Measurements from ENCODE around the gene NR2F1-AS1. TPM values are rescaled to one million over a fixed set of nuclear protein-coding genes. Genes with fewer than 3 reads are reported as not detected.

NR2F1-AS1 gene
- total and polyA plus RNA-seq, 2 donors (not counting 1 experiment from before 2014, with no cell fraction given): not detected

DNA sequence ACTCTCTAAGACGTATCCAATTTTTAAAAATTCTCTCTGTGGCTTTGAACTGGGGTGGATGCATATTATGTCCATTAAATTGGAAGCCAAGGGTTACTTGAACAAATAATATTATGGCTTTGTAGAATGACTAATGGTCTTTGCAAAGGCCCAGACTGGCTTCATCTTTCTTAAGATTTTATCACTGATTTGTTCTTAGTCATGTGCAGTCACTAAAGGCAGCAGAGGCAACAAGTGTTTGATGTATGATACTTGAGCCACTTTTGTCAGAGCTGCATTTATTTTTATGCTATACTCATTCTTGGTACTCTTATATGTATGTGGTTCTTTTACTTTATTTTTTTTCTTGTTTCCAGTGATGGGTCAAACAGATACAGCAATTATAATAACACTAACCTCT is 152.2 kb downstream of the NR2F1-AS1 start:
- H3K27me3 ChIP-seq (replicated peaks in 1 of 4; ENCODE audit: control extremely low read depth in 1 of 4, control insufficient read depth in 3 of 4, insufficient read depth in 4 of 4, low read length in 3 of 4): no peaks in the 10 kb centered on the region
- no peaks in the 10 kb centered on the region for H3K79me2 ChIP-seq (ENCODE audit: control insufficient read depth, insufficient read depth, low read length)
- Mint-ChIP-seq H3K4me1 (no peaks in the 10 kb centered on the region), H3K27me3 (peaks cover 3% of the 10 kb centered on the region), H3K27ac (no peak overlapping the region), H3K9me3 (ENCODE audit: insufficient read depth) (no peaks in the 10 kb centered on the region), H3K4me3 (no peak overlapping the region)
- H2AFZ ChIP-seq (ENCODE audit: insufficient read depth, low read depth, low read length, poor library complexity, severe bottlenecking): no peak overlapping the region
- no CpG with 5 or more reads among the region's 1 CpG for WGBS (ENCODE audit: insufficient coverage)
- no peak overlapping the region for H3K9ac ChIP-seq (ENCODE audit: low read length)
- no peak for TF ChIP-seq EZH2 (IDR thresholded peaks at IDR 0.05; ENCODE audit: borderline replicate concordance, insufficient read depth, low read depth, low read length, poor library complexity, severe bottlenecking)
- TF ChIP-seq, protein P1, sequence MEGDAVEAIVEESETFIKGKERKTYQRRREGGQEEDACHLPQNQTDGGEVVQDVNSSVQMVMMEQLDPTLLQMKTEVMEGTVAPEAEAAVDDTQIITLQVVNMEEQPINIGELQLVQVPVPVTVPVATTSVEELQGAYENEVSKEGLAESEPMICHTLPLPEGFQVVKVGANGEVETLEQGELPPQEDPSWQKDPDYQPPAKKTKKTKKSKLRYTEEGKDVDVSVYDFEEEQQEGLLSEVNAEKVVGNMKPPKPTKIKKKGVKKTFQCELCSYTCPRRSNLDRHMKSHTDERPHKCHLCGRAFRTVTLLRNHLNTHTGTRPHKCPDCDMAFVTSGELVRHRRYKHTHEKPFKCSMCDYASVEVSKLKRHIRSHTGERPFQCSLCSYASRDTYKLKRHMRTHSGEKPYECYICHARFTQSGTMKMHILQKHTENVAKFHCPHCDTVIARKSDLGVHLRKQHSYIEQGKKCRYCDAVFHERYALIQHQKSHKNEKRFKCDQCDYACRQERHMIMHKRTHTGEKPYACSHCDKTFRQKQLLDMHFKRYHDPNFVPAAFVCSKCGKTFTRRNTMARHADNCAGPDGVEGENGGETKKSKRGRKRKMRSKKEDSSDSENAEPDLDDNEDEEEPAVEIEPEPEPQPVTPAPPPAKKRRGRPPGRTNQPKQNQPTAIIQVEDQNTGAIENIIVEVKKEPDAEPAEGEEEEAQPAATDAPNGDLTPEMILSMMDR (IDR thresholded peaks at IDR 0.05): no peak
- no peak for ATAC-seq (ENCODE audit: low read depth)
- no peak for DNase-seq
- H3K36me3 ChIP-seq (replicated peaks in 1 of 2; ENCODE audit: control extremely low read depth in 1 of 2, control insufficient read depth in 1 of 2, extremely low read depth in 1 of 2, insufficient read depth in 2 of 2, low read length in 1 of 2): no peaks in the 10 kb centered on the region
- H3K9me3 ChIP-seq (ENCODE audit: control extremely low read depth in 1 of 3, control insufficient read depth in 2 of 3, insufficient read depth in 1 of 3, low read length in 2 of 3): no peaks in the 10 kb centered on the region
- H3K4me1 ChIP-seq (ENCODE audit: control insufficient read depth in 2 of 2, insufficient read depth in 2 of 2, low read length in 2 of 2): no peaks in the 10 kb centered on the region
- no peak overlapping the region for H3K4me3 ChIP-seq (ENCODE audit: control extremely low read depth in 1 of 5, extremely low read depth in 1 of 5, insufficient read depth in 1 of 5, low read depth in 2 of 5, low read length in 4 of 5)
- H3K27ac ChIP-seq (ENCODE audit: low read length in 2 of 2): no peak overlapping the region
- POLR2A ChIA-PET: no interaction called here
- CTCF ChIA-PET: no interaction called here
- H3K4me2 ChIP-seq (replicated peaks; ENCODE audit: low read depth, low read length, poor library complexity, severe bottlenecking): no peak overlapping the region
- no peaks in the 10 kb centered on the region for H4K20me1 ChIP-seq (ENCODE audit: control insufficient read depth, insufficient read depth, low read length, poor library complexity, severe bottlenecking)
- intact Hi-C loops (cut with micrococcal nuclease): no loop called here

DNA sequence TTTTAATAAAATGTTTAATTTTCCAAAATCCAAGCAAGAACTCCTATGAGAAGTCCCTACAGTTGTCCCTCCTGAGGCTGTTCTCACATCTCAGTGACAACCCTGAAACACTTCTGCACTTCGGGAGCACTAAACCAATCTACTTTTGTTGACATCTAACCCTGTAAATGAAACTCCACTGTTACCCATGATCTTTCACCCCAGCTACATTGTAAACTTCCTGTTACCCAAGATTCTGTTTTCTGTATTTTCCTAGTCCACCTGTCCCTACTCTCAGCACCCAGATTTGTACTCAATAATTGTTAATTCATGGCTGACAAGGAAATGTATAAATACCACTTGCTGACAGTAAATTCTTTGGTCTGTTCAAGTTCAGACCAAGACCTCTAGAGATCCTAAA is 153.7 kb downstream of the NR2F1-AS1 start:
- ChIA-PET CTCF (no interaction called here), POLR2A (no interaction called here)
- H4K20me1 ChIP-seq (ENCODE audit: control insufficient read depth, insufficient read depth, low read length, poor library complexity, severe bottlenecking): no peaks in the 10 kb centered on the region
- no peaks in the 10 kb centered on the region for H3K4me1 Mint-ChIP-seq
- H3K27ac Mint-ChIP-seq: no peak overlapping the region
- no peak for ATAC-seq (ENCODE audit: low read depth)
- no peaks in the 10 kb centered on the region for H3K9me3 Mint-ChIP-seq (ENCODE audit: insufficient read depth)
- no peak overlapping the region for H3K27ac ChIP-seq (ENCODE audit: low read length in 2 of 2)
- no peaks in the 10 kb centered on the region for H3K36me3 ChIP-seq (replicated peaks in 1 of 2; ENCODE audit: control extremely low read depth in 1 of 2, control insufficient read depth in 1 of 2, extremely low read depth in 1 of 2, insufficient read depth in 2 of 2, low read length in 1 of 2)
- H3K27me3 ChIP-seq (replicated peaks in 1 of 4; ENCODE audit: control extremely low read depth in 1 of 4, control insufficient read depth in 3 of 4, insufficient read depth in 4 of 4, low read length in 3 of 4): no peaks in the 10 kb centered on the region
- H3K9ac ChIP-seq (ENCODE audit: low read length): no peak overlapping the region
- 43% methylated on average over 1 of the region's 1 CpG for whole genome bisulfite sequencing (ENCODE audit: insufficient coverage)
- intact Hi-C loops (cut with micrococcal nuclease): no loop called here
- peaks cover 3% of the 10 kb centered on the region for H3K27me3 Mint-ChIP-seq
- no peaks in the 10 kb centered on the region for H3K4me1 ChIP-seq (ENCODE audit: control insufficient read depth in 2 of 2, insufficient read depth in 2 of 2, low read length in 2 of 2)
- DNase-seq: no peak
- TF ChIP-seq, protein P1 (IDR thresholded peaks at IDR 0.05): no peak
- no peak for TF ChIP-seq EZH2 (IDR thresholded peaks at IDR 0.05; ENCODE audit: borderline replicate concordance, insufficient read depth, low read depth, low read length, poor library complexity, severe bottlenecking)
- no peak overlapping the region for H2AFZ ChIP-seq (ENCODE audit: insufficient read depth, low read depth, low read length, poor library complexity, severe bottlenecking)
- H3K4me3 ChIP-seq (ENCODE audit: control extremely low read depth in 1 of 5, extremely low read depth in 1 of 5, insufficient read depth in 1 of 5, low read depth in 2 of 5, low read length in 4 of 5): no peak overlapping the region
- H3K4me3 Mint-ChIP-seq: no peak overlapping the region
- H3K4me2 ChIP-seq (replicated peaks; ENCODE audit: low read depth, low read length, poor library complexity, severe bottlenecking): no peak overlapping the region
- no peaks in the 10 kb centered on the region for H3K79me2 ChIP-seq (ENCODE audit: control insufficient read depth, insufficient read depth, low read length)
- no peaks in the 10 kb centered on the region for H3K9me3 ChIP-seq (ENCODE audit: control extremely low read depth in 1 of 3, control insufficient read depth in 2 of 3, insufficient read depth in 1 of 3, low read length in 2 of 3)
